HEK293 (cell line): Measurements from ENCODE around the gene SRGAP2C.

Experiments used
- CTCF ChIA-PET: fragments of 350-600 bp; formaldehyde crosslinking; extraction: SDS; loops from one replicate; lab custom pipeline; 2021; ENCODE audit warnings: antibody characterized with exemption; lab: Yijun Ruan, JAX
- POLR2A ChIA-PET: fragments of 300-600 bp; formaldehyde crosslinking; extraction: SDS; loops from one replicate; lab custom pipeline; 2020; ENCODE audit warnings: antibody characterized with exemption, inconsistent platforms; lab: Yijun Ruan, JAX
- H3K27ac ChIP-seq: fragments of 200-500 bp; sonication (Bioruptor generic); 2 replicates; pipeline ENCODE4 v1.5.1; 2014; ENCODE audit warnings: low read depth, low read length, control low read depth, inconsistent platforms; ENCODE audit errors: extremely low read depth
- H3K36me3 ChIP-seq, 2 experiments: fragments of 200-500 bp in 1 of 2; sonication (Bioruptor generic) in 1 of 2; 1 replicate in 1 of 2; 2 replicates in 1 of 2; pipeline ENCODE4 v1.5.1; 2014 to 2017; ENCODE audit warnings: inconsistent platforms in 2 of 2, low read length in 2 of 2; ENCODE audit not compliant: control insufficient read depth in 2 of 2, insufficient read depth in 1 of 2
- H3K4me1 ChIP-seq: fragments of 200-500 bp; sonication (Bioruptor generic); 2 replicates; pipeline ENCODE4 v1.5.1; 2014; ENCODE audit warnings: mild to moderate bottlenecking, low read length, inconsistent platforms; ENCODE audit not compliant: control insufficient read depth, insufficient read depth
- H3K4me3 ChIP-seq: 2 replicates; pipeline ENCODE4 v1.5.1; 2011; ENCODE audit warnings: low read depth, mild to moderate bottlenecking, control low read depth, low read length, moderate library complexity
- H3K9me3 ChIP-seq: fragments of 200-500 bp; sonication (Bioruptor generic); 2 replicates; pipeline ENCODE4 v1.5.1; 2014; ENCODE audit warnings: low read depth, low read length, inconsistent platforms; ENCODE audit not compliant: control insufficient read depth, insufficient read depth
- KLF1 ChIP-seq: fragments of 450-650 bp; formaldehyde crosslinking; IDR thresholded peaks from 2 replicates; pipeline ENCODE4 v1.5.1; 2016; ENCODE audit warnings: missing biosample characterization, missing genetic modification characterization
- OVOL3 ChIP-seq: fragments of 450-650 bp; formaldehyde crosslinking; IDR thresholded peaks from 2 replicates; pipeline ENCODE4 v1.5.1; 2016; ENCODE audit warnings: missing biosample characterization, missing genetic modification characterization
- SCRT2 ChIP-seq: fragments of 450-650 bp; formaldehyde crosslinking; IDR thresholded peaks from 2 replicates; pipeline ENCODE4 v1.5.1; 2016; ENCODE audit warnings: missing biosample characterization, missing genetic modification characterization
- SP3 ChIP-seq: fragments of 450-650 bp; formaldehyde crosslinking; IDR thresholded peaks from 2 replicates; pipeline ENCODE4 v1.5.1; 2016; ENCODE audit warnings: missing biosample characterization, missing genetic modification characterization
- WT1 ChIP-seq: fragments of 450-650 bp; formaldehyde crosslinking; IDR thresholded peaks from 2 replicates; pipeline ENCODE4 v1.5.1; 2016; ENCODE audit warnings: missing biosample characterization, missing genetic modification characterization
- YY1 ChIP-seq: fragments of 450-650 bp; formaldehyde crosslinking; IDR thresholded peaks from 2 replicates; pipeline ENCODE4 v1.5.1; 2018; ENCODE audit warnings: missing biosample characterization, missing genetic modification characterization
- ZBTB44 ChIP-seq: fragments of 450-650 bp; IDR thresholded peaks from 2 replicates; pipeline ENCODE4 v1.5.1; 2018; ENCODE audit warnings: missing biosample characterization, mild to moderate bottlenecking, missing genetic modification characterization
- ZNF138 ChIP-seq: fragments of 450-650 bp; formaldehyde crosslinking; IDR thresholded peaks from 2 replicates; pipeline ENCODE4 v1.5.1; 2016; ENCODE audit warnings: missing biosample characterization, missing genetic modification characterization, borderline replicate concordance
- ZNF266 ChIP-seq: fragments of 450-650 bp; formaldehyde crosslinking; IDR thresholded peaks from 2 replicates; pipeline ENCODE4 v1.5.1; 2016; ENCODE audit warnings: missing biosample characterization, missing genetic modification characterization, low read depth
- ZNF292 ChIP-seq: fragments of 450-650 bp; formaldehyde crosslinking; IDR thresholded peaks from 2 replicates; pipeline ENCODE4 v1.5.1; 2016; ENCODE audit warnings: low read depth, missing biosample characterization, missing genetic modification characterization, borderline replicate concordance
- ZNF391 ChIP-seq: fragments of 450-650 bp; formaldehyde crosslinking; IDR thresholded peaks from 2 replicates; pipeline ENCODE4 v1.5.1; 2016; ENCODE audit warnings: low read depth, missing biosample characterization, missing genetic modification characterization, borderline replicate concordance
- ZNF529 ChIP-seq: fragments of 450-650 bp; formaldehyde crosslinking; IDR thresholded peaks from 2 replicates; pipeline ENCODE4 v1.5.1; 2017; ENCODE audit warnings: missing genetic modification characterization, missing biosample characterization; ENCODE audit not compliant: insufficient replicate concordance
- ZNF530 ChIP-seq: fragments of 450-650 bp; formaldehyde crosslinking; IDR thresholded peaks from 2 replicates; pipeline ENCODE4 v1.5.1; 2016; ENCODE audit warnings: low read depth, missing biosample characterization, missing genetic modification characterization
- ZNF544 ChIP-seq: fragments of 450-650 bp; formaldehyde crosslinking; IDR thresholded peaks from 2 replicates; pipeline ENCODE4 v1.5.0; 2017; ENCODE audit warnings: missing biosample characterization, missing genetic modification characterization
- ZNF558 ChIP-seq: fragments of 450-650 bp; formaldehyde crosslinking; IDR thresholded peaks from 2 replicates; pipeline ENCODE4 v1.5.1; 2016; ENCODE audit warnings: missing biosample characterization, missing genetic modification characterization
- ZNF654 ChIP-seq: fragments of 450-650 bp; formaldehyde crosslinking; IDR thresholded peaks from 2 replicates; pipeline ENCODE4 v1.5.1; 2016; ENCODE audit warnings: low read depth, missing biosample characterization, missing genetic modification characterization
- ZNF677 ChIP-seq: fragments of 450-650 bp; IDR thresholded peaks from 2 replicates; pipeline ENCODE4 v1.5.0; 2018; ENCODE audit warnings: missing biosample characterization, mild to moderate bottlenecking, missing genetic modification characterization, moderate library complexity
- ZNF768 ChIP-seq: fragments of 450-650 bp; formaldehyde crosslinking; IDR thresholded peaks from 2 replicates; pipeline ENCODE4 v1.5.1; 2018; ENCODE audit warnings: missing biosample characterization, mild to moderate bottlenecking, missing genetic modification characterization
- ZNF792 ChIP-seq: fragments of 450-650 bp; formaldehyde crosslinking; IDR thresholded peaks from 2 replicates; pipeline ENCODE4 v1.5.1; 2016; ENCODE audit warnings: missing biosample characterization, missing genetic modification characterization
- ZSCAN23 ChIP-seq: fragments of 450-650 bp; formaldehyde crosslinking; IDR thresholded peaks from 2 replicates; pipeline ENCODE4 v1.5.1; 2016; ENCODE audit warnings: missing biosample characterization, missing genetic modification characterization
- ZSCAN30 ChIP-seq: fragments of 450-650 bp; IDR thresholded peaks from 2 replicates; pipeline ENCODE4 v1.5.1; 2018; ENCODE audit warnings: missing biosample characterization, mild to moderate bottlenecking, missing genetic modification characterization, moderate library complexity
- TF ChIP-seq, protein P1 (sequence below): fragments of 450-650 bp; formaldehyde crosslinking; IDR thresholded peaks from 2 replicates; pipeline ENCODE4 v1.5.1; 2016; ENCODE audit warnings: missing biosample characterization, missing genetic modification characterization, borderline replicate concordance
- TF ChIP-seq, protein P2 (sequence below): fragments of 450-650 bp; formaldehyde crosslinking; IDR thresholded peaks from 2 replicates; pipeline ENCODE4 v1.5.1; 2016; ENCODE audit warnings: missing biosample characterization, missing genetic modification characterization
- TF ChIP-seq, protein P3 (sequence below): fragments of 450-650 bp; formaldehyde crosslinking; IDR thresholded peaks from 2 replicates; pipeline ENCODE4 v1.5.1; 2016; ENCODE audit warnings: missing biosample characterization, missing genetic modification characterization, borderline replicate concordance
- TF ChIP-seq, protein P4 (sequence below): fragments of 450-650 bp; formaldehyde crosslinking; IDR thresholded peaks from 2 replicates; pipeline ENCODE4 v1.5.1; 2016; ENCODE audit warnings: missing biosample characterization, missing genetic modification characterization

Gene SRGAP2C

GRCh38 chr1:121408354-121408753, 223.6 kb downstream of the SRGAP2C start:
- H3K9me3 ChIP-seq, result no peaks in the 10 kb centered on the region
- no peak for TF ChIP-seq ZNF544 (tag by site-specific recombination)
- TF ChIP-seq, protein P1, sequence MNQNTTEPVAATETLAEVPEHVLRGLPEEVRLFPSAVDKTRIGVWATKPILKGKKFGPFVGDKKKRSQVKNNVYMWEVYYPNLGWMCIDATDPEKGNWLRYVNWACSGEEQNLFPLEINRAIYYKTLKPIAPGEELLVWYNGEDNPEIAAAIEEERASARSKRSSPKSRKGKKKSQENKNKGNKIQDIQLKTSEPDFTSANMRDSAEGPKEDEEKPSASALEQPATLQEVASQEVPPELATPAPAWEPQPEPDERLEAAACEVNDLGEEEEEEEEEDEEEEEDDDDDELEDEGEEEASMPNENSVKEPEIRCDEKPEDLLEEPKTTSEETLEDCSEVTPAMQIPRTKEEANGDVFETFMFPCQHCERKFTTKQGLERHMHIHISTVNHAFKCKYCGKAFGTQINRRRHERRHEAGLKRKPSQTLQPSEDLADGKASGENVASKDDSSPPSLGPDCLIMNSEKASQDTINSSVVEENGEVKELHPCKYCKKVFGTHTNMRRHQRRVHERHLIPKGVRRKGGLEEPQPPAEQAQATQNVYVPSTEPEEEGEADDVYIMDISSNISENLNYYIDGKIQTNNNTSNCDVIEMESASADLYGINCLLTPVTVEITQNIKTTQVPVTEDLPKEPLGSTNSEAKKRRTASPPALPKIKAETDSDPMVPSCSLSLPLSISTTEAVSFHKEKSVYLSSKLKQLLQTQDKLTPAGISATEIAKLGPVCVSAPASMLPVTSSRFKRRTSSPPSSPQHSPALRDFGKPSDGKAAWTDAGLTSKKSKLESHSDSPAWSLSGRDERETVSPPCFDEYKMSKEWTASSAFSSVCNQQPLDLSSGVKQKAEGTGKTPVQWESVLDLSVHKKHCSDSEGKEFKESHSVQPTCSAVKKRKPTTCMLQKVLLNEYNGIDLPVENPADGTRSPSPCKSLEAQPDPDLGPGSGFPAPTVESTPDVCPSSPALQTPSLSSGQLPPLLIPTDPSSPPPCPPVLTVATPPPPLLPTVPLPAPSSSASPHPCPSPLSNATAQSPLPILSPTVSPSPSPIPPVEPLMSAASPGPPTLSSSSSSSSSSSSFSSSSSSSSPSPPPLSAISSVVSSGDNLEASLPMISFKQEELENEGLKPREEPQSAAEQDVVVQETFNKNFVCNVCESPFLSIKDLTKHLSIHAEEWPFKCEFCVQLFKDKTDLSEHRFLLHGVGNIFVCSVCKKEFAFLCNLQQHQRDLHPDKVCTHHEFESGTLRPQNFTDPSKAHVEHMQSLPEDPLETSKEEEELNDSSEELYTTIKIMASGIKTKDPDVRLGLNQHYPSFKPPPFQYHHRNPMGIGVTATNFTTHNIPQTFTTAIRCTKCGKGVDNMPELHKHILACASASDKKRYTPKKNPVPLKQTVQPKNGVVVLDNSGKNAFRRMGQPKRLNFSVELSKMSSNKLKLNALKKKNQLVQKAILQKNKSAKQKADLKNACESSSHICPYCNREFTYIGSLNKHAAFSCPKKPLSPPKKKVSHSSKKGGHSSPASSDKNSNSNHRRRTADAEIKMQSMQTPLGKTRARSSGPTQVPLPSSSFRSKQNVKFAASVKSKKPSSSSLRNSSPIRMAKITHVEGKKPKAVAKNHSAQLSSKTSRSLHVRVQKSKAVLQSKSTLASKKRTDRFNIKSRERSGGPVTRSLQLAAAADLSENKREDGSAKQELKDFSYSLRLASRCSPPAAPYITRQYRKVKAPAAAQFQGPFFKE (tag by site-specific recombination), result no peak
- no peak for TF ChIP-seq ZNF768 (tag by site-specific recombination)
- no peak for TF ChIP-seq ZNF558 (tag by site-specific recombination)
- no peak for TF ChIP-seq ZNF292 (tag by site-specific recombination)
- no peak for TF ChIP-seq WT1 (tag by site-specific recombination)
- TF ChIP-seq ZNF138 (tag by site-specific recombination), result no peak
- no peak for TF ChIP-seq ZNF654
- no peak for TF ChIP-seq OVOL3
- no peak for TF ChIP-seq ZNF530 (tag by site-specific recombination)
- TF ChIP-seq YY1 (tag by site-specific recombination), result no peak
- no peak for TF ChIP-seq ZSCAN23 (tag by site-specific recombination)
- TF ChIP-seq SCRT2 (tag by site-specific recombination), result no peak
- TF ChIP-seq ZNF792 (tag by site-specific recombination), result no peak
- TF ChIP-seq KLF1 (tag by site-specific recombination), result no peak
- no peak for TF ChIP-seq ZSCAN30 (tag by site-specific recombination)
- no peak for TF ChIP-seq ZNF529 (tag by site-specific recombination)
- TF ChIP-seq ZNF677 (tag by site-specific recombination), result no peak
- no peak for TF ChIP-seq SP3 (tag by site-specific recombination)
- H3K27ac ChIP-seq, result no peak overlapping the region
- H3K4me1 ChIP-seq, result no peaks in the 10 kb centered on the region
- CTCF ChIA-PET, result no interaction called here
- POLR2A ChIA-PET, result no interaction called here
- H3K4me3 ChIP-seq, result no peak overlapping the region
- no peaks in the 10 kb centered on the region for H3K36me3 ChIP-seq

DNA sequence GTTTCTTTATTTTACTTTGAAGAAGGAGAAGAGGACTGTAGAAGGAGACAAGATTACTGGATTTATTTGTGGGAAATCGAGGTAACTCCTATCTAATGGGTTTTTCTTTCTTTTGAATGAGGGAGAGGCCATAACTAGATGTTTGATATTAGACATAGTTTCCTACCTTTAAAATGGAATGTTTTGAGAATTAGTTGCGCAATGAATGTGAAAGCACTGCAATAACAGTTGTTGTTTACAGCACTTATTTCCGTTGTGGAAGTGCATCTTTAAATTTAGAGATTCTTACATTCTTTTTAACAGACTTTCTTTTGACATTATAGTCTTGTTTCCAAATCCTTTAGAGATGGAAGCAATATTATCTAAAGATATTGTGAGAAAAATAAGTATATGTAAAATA, 229.0 kb downstream of the SRGAP2C start:
- ChIA-PET POLR2A (no interaction called here), CTCF (no interaction called here)
- H3K4me3 ChIP-seq, result no peak overlapping the region
- H3K4me1 ChIP-seq, result no peaks in the 10 kb centered on the region
- no peaks in the 10 kb centered on the region for H3K9me3 ChIP-seq
- no peak overlapping the region for H3K27ac ChIP-seq
- no peaks in the 10 kb centered on the region for H3K36me3 ChIP-seq
- TF ChIP-seq, protein P2, sequence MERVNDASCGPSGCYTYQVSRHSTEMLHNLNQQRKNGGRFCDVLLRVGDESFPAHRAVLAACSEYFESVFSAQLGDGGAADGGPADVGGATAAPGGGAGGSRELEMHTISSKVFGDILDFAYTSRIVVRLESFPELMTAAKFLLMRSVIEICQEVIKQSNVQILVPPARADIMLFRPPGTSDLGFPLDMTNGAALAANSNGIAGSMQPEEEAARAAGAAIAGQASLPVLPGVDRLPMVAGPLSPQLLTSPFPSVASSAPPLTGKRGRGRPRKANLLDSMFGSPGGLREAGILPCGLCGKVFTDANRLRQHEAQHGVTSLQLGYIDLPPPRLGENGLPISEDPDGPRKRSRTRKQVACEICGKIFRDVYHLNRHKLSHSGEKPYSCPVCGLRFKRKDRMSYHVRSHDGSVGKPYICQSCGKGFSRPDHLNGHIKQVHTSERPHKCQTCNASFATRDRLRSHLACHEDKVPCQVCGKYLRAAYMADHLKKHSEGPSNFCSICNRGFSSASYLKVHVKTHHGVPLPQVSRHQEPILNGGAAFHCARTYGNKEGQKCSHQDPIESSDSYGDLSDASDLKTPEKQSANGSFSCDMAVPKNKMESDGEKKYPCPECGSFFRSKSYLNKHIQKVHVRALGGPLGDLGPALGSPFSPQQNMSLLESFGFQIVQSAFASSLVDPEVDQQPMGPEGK (tag by site-specific recombination), result no peak
- TF ChIP-seq ZNF391 (tag by site-specific recombination) (no peak), SP3 (tag by site-specific recombination) (no peak), ZNF266 (tag by site-specific recombination) (no peak), ZBTB44 (tag by site-specific recombination) (no peak), ZNF529 (tag by site-specific recombination) (no peak)
- TF ChIP-seq, protein P3, sequence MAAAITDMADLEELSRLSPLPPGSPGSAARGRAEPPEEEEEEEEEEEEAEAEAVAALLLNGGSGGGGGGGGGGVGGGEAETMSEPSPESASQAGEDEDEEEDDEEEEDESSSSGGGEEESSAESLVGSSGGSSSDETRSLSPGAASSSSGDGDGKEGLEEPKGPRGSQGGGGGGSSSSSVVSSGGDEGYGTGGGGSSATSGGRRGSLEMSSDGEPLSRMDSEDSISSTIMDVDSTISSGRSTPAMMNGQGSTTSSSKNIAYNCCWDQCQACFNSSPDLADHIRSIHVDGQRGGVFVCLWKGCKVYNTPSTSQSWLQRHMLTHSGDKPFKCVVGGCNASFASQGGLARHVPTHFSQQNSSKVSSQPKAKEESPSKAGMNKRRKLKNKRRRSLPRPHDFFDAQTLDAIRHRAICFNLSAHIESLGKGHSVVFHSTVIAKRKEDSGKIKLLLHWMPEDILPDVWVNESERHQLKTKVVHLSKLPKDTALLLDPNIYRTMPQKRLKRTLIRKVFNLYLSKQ (tag by site-specific recombination), result no peak
- TF ChIP-seq, protein P4, sequence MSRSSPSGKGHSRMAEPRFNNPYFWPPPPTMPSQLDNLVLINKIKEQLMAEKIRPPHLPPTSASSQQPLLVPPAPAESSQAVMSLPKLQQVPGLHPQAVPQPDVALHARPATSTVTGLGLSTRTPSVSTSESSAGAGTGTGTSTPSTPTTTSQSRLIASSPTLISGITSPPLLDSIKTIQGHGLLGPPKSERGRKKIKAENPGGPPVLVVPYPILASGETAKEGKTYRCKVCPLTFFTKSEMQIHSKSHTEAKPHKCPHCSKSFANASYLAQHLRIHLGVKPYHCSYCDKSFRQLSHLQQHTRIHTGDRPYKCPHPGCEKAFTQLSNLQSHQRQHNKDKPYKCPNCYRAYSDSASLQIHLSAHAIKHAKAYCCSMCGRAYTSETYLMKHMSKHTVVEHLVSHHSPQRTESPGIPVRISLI (tag by site-specific recombination), result no peak
